ENCODE data around the gene ITPKB.

ITPKB gene

DNA sequence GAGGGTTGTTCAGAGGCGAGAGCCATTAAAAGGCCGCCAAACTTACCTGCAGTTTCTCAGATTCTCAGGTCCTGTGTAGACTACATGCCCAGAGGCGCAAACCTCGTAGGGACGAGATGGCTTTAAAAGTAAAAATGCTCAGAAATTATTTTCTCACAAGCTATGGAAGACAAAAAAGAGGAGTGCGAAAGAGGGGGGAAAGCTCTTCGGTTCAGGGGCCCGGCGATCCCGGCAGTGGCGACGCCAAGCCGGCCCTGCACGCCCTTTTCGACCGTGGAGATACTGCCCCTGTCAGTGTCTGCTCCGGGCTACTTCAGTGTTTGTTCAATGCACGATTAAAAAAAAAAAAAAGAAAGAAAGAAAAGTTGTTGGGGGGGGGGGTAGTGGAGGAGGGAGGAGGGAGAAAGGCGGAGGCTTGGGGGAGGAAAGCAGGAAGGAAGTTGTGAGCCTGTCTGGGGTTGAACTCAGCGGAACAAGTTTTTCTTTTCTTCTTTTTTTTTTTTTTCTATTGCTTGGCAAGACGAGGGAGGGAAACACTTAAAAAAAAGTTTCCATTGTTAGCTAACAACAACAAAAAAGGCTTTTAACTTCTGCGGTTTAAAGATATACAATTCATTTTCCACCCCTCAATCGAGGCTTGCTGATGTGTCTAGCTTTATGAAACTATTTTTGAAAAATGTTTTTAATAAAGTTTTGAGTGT lies at the start of gene ITPKB:
TSS of gene ITPKB (minus strand) at position 288 of the 701 bp plus-strand sequence. CDS start 1,824 bp downstream, outside the sequence.
- DNase-seq (ENCODE audit: insufficient read length, low spot score) (no peak), FAIRE-seq (no peak)
- TF ChIP-seq, protein P1, sequence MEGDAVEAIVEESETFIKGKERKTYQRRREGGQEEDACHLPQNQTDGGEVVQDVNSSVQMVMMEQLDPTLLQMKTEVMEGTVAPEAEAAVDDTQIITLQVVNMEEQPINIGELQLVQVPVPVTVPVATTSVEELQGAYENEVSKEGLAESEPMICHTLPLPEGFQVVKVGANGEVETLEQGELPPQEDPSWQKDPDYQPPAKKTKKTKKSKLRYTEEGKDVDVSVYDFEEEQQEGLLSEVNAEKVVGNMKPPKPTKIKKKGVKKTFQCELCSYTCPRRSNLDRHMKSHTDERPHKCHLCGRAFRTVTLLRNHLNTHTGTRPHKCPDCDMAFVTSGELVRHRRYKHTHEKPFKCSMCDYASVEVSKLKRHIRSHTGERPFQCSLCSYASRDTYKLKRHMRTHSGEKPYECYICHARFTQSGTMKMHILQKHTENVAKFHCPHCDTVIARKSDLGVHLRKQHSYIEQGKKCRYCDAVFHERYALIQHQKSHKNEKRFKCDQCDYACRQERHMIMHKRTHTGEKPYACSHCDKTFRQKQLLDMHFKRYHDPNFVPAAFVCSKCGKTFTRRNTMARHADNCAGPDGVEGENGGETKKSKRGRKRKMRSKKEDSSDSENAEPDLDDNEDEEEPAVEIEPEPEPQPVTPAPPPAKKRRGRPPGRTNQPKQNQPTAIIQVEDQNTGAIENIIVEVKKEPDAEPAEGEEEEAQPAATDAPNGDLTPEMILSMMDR (IDR thresholded peaks at IDR 0.05; ENCODE audit: insufficient read depth, missing control alignments), result no peak

DNA sequence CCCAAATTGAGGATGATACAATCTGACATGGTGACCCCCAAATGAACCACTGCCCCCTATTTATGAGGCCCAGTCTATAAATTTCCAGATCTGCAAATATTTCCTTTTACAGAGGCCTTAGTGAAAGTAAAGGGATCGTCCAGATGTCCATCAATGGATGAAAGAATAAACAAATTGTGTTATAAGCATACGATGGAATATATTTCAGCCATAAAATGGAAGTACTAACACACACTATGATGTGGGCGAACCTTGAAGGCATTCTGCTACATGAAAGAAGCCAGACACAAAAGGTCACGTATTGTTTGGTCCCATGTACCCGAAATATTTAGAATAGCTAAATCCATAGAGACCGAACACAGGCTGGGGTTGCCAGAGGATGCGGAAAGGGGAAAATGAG lies 48.6 kb upstream of the ITPKB start:
- DNase-seq (ENCODE audit: insufficient read length, low spot score) (no peak), FAIRE-seq (no peak)
- TF ChIP-seq, protein P1 (IDR thresholded peaks at IDR 0.05; ENCODE audit: insufficient read depth, missing control alignments), result no peak

DNA sequence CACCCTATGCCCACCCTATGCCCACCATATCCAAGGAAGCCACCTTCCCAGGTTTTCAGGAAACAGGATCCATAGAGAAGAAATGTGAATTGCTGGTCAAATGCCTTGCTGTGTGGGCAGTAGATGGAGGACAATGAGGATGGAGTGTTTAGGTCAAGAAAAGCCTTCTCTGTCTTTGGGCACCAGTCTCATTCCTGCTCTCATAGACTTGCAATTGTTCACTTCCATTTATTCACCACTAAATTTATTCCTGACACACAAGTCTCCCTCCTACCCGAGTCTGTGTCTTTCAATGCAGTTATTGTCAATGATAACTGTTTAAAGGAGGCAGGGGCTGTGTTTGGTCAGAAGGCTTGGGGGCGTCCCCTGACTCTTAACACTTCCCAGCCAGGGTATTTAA lies 48.0 kb upstream of the ITPKB start:
- DNase-seq (ENCODE audit: insufficient read length, low spot score) (no peak), FAIRE-seq (no peak)
- TF ChIP-seq, protein P1 (IDR thresholded peaks at IDR 0.05; ENCODE audit: insufficient read depth, missing control alignments), result no peak

DNA sequence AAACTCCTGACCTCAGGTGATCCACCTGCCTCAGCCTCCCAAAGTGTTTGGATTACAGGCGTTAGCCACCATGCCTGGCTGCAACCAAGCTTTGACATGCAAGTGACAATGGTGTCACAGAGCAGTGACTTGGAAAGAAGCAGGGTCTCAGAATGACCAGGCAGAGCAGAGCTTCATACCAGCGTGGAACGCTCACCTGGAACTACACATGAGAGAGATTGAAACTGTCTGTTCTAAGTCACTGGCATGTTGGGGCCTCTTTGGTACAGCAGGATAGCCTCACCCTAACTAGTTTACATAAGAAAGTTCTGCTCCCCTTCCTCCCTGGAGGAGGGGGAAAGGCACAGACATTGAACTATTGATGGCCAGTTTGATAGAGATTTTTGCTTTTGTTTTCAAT lies 47.5 kb upstream of the ITPKB start:
- FAIRE-seq (no peak), DNase-seq (ENCODE audit: insufficient read length, low spot score) (no peak)

DNA sequence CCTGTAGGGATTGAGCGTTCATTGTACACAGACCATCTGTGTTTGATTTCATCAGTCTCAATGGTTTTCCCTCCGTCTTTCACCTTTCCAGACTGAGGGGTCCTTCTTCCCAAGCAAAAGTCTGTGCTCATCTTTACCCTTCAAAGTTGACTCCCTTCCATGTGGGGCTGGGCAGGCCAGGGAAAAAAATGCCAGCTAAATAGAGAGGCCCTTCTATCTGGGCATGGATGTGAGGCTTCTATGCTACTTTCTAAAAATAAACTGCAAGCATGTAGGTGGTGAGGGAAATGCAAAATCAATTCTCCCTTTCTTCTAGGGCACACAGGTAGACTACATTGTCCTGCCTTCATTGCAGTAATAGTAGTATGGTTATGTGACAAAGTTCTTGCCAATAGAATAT lies 46.7 kb upstream of the ITPKB start:
- DNase-seq (ENCODE audit: insufficient read length, low spot score) (no peak), FAIRE-seq (no peak)
- TF ChIP-seq, protein P1 (IDR thresholded peaks at IDR 0.05; ENCODE audit: insufficient read depth, missing control alignments), result no peak

More for the DNA sequence above, 47.5 kb upstream of the ITPKB start:
- TF ChIP-seq, protein P1 (IDR thresholded peaks at IDR 0.05; ENCODE audit: insufficient read depth, missing control alignments), result no peak

DNA sequence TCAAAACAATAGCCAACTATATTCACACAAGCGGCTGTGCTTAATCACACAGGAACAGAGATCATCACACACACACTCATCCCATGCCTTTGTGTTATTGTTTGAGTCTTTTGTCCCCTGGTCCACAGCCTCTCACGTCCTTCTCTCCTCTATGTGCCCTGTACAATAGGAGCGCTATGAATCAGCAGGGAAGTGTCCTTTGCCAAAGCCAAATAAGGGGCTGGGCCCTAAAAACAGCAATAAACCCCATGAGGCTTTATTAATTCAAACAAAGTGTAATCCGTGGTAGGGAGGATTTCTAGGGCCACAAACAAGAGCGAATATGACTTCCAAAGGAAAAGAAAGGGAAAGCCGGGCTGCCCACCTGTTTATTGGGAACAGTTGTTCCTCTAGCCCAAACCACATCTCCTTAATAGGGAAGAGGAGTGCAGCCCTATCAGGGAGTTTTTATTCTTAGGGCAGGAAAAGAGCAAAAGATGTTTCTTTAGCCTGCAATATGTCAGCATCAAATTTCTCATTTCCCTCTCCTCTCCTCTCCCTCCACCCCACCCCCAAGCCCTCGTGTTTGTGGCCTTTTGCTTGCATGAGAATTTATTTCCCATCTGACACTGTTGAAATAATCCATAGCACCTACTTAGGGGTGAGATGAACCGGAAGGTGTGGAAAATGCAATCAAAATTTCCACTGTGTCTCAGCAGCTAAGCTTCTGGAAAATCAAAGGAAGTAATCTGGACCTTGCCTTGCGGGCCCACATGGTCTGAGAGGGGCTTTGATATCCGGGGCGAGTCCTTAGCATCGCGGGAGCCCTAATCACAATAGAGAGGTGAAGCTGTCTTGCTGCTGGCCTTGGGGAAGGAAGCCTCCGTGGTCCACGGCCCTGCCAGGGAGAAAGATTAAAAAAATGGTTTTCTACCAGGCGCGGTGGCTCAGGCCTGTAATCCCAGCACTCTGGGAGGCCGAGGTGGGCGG lies 45.3 kb upstream of the ITPKB start:
- FAIRE-seq (no peak), DNase-seq (ENCODE audit: insufficient read length, low spot score) (no peak)
- TF ChIP-seq, protein P1 (IDR thresholded peaks at IDR 0.05; ENCODE audit: insufficient read depth, missing control alignments), result no peak

Data from D721Med (cell line).